Panc1 (cell line): ENCODE measurements around the gene STXBP1. TPM values are rescaled to one million over a fixed set of nuclear protein-coding genes. Genes with fewer than 3 reads are reported as not detected.

Experiments used
- ATAC-seq: fragments of 200-7000 bp; cut with Tn5 transposase; 2 replicates; pipeline ENCODE4 v1.9.1; 2020; ENCODE audit warnings: mild to moderate bottlenecking, moderate library complexity
- BruUV-seq: library from RNA; stranded (reverse); fragments of 400-500 nt; replicated peaks from 2 replicates; lab custom pipeline; 2021; lab: Mats Ljungman, UMichigan
- CTCF ChIA-PET: fragments of 300-600 bp; sonication (Branson Sonifier 250); formaldehyde crosslinking; loops from one replicate; lab custom pipeline; 2022; ENCODE audit warnings: antibody characterized with exemption; lab: Charles Lee
- POLR2A ChIA-PET: fragments of 300-600 bp; sonication (Branson Sonifier 250); formaldehyde crosslinking; loops from one replicate; lab custom pipeline; 2022; ENCODE audit warnings: antibody characterized with exemption; lab: Charles Lee
- DNase-seq: peaks from one replicate; pipeline ENCODE4 v3.0.0-alpha.2; 2010; ENCODE audit warnings: low read depth, low spot score
- H3K27ac ChIP-seq: 2 replicates; pipeline ENCODE4 v1.5.1; 2011; ENCODE audit warnings: mild to moderate bottlenecking, low read length, inconsistent platforms
- H3K27me3 ChIP-seq: fragments of 200-500 bp; sonication (Bioruptor generic); 2 replicates; pipeline ENCODE4 v1.6.0; 2014; ENCODE audit warnings: low read length, inconsistent platforms; ENCODE audit not compliant: control insufficient read depth, insufficient read depth
- H3K36me3 ChIP-seq: fragments of 200-500 bp; sonication (Bioruptor generic); 2 replicates; pipeline ENCODE4 v1.5.1; 2014; ENCODE audit warnings: inconsistent platforms, mild to moderate bottlenecking, low read length, moderate library complexity; ENCODE audit not compliant: control insufficient read depth, insufficient read depth
- H3K4me1 ChIP-seq: 2 replicates; pipeline ENCODE4 v1.5.1; 2011; ENCODE audit warnings: inconsistent platforms, mild to moderate bottlenecking, low read length, moderate library complexity; ENCODE audit not compliant: control insufficient read depth, insufficient read depth
- H3K4me3 ChIP-seq, 2 experiments: 2 replicates each; pipeline ENCODE4 v1.5.1; 2011 to 2012; ENCODE audit warnings: low read depth in 2 of 2, low read length in 2 of 2, mild to moderate bottlenecking in 2 of 2, inconsistent platforms in 1 of 2, moderate library complexity in 1 of 2
- H3K9me3 ChIP-seq: fragments of 200-500 bp; sonication (Bioruptor generic); 2 replicates; pipeline ENCODE4 v1.5.1; 2014; ENCODE audit warnings: low read depth, mild to moderate bottlenecking, inconsistent platforms, low read length, moderate library complexity; ENCODE audit not compliant: control insufficient read depth, insufficient read depth
- POLR2AphosphoS5 ChIP-seq: IDR thresholded peaks from 2 replicates; pipeline ENCODE4 v1.6.1; 2012; ENCODE audit warnings: mild to moderate bottlenecking, low read depth, low read length, moderate library complexity
- SIN3A ChIP-seq: IDR thresholded peaks from 2 replicates; pipeline ENCODE4 v1.6.1; 2012; ENCODE audit warnings: low read depth, mild to moderate bottlenecking, low read length, moderate library complexity, borderline replicate concordance; ENCODE audit not compliant: insufficient read depth
- TCF7L2 ChIP-seq: IDR thresholded peaks from 2 replicates; pipeline ENCODE4 v1.6.1; 2011; ENCODE audit warnings: mild to moderate bottlenecking, low read depth, low read length, inconsistent platforms
- in situ Hi-C: cut with HindIII; loops from 2 replicates; pipeline ENCODE4 v1.10.0; 2016; ENCODE audit warnings: low sequenced_read_pairs, low pct_unique_long_range_greater_than_20kb
- intact Hi-C: fragments of 100-400 bp; cut with micrococcal nuclease; formaldehyde crosslinking; loops from one replicate; pipeline ENCODE4 v1.10.0; 2022; ENCODE audit not compliant: unreplicated experiment
- total RNA-seq: library from RNA; stranded (reverse); gene quantifications from one replicate; pipeline ENCODE4 v1.2.1, GENCODE V29; 2021; ENCODE audit not compliant: unreplicated experiment
- TF ChIP-seq, protein P1 (sequence below), 2 experiments: IDR thresholded peaks; 2 replicates each; pipeline ENCODE4 v1.6.1; 2011 to 2012; ENCODE audit warnings: low read depth in 2 of 2, control low read depth in 1 of 2, low read length in 1 of 2, mild to moderate bottlenecking in 1 of 2, moderate library complexity in 1 of 2; ENCODE audit not compliant: insufficient read depth in 1 of 2
- TF ChIP-seq, protein P2 (sequence below): fragments of 450-650 bp; IDR thresholded peaks from 2 replicates; pipeline ENCODE4 v1.5.1; 2017; ENCODE audit warnings: mild to moderate bottlenecking

Gene STXBP1
- total RNA-seq, 1 experiment from 2014 or later, result 67.5 TPM

- intact Hi-C loops (no loop called here), in situ Hi-C loops (no loop called here)
- CTCF ChIA-PET, result no interaction called here
- ATAC-seq (no peak), DNase-seq (no peak)
- no TSS peak for BruUV-seq
- Histone ChIP-seq H3K27me3 (no peaks in the 10 kb centered on the region), H3K27ac (no peak overlapping the region), H3K9me3 (no peaks in the 10 kb centered on the region), H3K36me3 (no peaks in the 10 kb centered on the region; the same call in 1 of the 2 replicates), H3K4me1 (no peaks in the 10 kb centered on the region), H3K4me3 (no peak overlapping the region)
- TF ChIP-seq, protein P1, sequence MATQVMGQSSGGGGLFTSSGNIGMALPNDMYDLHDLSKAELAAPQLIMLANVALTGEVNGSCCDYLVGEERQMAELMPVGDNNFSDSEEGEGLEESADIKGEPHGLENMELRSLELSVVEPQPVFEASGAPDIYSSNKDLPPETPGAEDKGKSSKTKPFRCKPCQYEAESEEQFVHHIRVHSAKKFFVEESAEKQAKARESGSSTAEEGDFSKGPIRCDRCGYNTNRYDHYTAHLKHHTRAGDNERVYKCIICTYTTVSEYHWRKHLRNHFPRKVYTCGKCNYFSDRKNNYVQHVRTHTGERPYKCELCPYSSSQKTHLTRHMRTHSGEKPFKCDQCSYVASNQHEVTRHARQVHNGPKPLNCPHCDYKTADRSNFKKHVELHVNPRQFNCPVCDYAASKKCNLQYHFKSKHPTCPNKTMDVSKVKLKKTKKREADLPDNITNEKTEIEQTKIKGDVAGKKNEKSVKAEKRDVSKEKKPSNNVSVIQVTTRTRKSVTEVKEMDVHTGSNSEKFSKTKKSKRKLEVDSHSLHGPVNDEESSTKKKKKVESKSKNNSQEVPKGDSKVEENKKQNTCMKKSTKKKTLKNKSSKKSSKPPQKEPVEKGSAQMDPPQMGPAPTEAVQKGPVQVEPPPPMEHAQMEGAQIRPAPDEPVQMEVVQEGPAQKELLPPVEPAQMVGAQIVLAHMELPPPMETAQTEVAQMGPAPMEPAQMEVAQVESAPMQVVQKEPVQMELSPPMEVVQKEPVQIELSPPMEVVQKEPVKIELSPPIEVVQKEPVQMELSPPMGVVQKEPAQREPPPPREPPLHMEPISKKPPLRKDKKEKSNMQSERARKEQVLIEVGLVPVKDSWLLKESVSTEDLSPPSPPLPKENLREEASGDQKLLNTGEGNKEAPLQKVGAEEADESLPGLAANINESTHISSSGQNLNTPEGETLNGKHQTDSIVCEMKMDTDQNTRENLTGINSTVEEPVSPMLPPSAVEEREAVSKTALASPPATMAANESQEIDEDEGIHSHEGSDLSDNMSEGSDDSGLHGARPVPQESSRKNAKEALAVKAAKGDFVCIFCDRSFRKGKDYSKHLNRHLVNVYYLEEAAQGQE (IDR thresholded peaks at IDR 0.05; ENCODE audit: insufficient read depth in 1 of 2, low read depth in 2 of 2, low read length in 1 of 2), result no peak
- no peak for TF ChIP-seq POLR2AphosphoS5
- TF ChIP-seq SIN3A, result no peak
- TF ChIP-seq, protein P2, sequence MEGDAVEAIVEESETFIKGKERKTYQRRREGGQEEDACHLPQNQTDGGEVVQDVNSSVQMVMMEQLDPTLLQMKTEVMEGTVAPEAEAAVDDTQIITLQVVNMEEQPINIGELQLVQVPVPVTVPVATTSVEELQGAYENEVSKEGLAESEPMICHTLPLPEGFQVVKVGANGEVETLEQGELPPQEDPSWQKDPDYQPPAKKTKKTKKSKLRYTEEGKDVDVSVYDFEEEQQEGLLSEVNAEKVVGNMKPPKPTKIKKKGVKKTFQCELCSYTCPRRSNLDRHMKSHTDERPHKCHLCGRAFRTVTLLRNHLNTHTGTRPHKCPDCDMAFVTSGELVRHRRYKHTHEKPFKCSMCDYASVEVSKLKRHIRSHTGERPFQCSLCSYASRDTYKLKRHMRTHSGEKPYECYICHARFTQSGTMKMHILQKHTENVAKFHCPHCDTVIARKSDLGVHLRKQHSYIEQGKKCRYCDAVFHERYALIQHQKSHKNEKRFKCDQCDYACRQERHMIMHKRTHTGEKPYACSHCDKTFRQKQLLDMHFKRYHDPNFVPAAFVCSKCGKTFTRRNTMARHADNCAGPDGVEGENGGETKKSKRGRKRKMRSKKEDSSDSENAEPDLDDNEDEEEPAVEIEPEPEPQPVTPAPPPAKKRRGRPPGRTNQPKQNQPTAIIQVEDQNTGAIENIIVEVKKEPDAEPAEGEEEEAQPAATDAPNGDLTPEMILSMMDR, result no peak
- TF ChIP-seq TCF7L2, result no peak
- POLR2A ChIA-PET, result interaction anchor here (0.6 kb wide), 1 partner anchor 82 kb away, joined by 5 read pairs; no protein-coding TSS in a partner anchor
Observed at GRCh38 chr9:127654619-127655018, 42.5 kb downstream of the STXBP1 start.

DNA sequence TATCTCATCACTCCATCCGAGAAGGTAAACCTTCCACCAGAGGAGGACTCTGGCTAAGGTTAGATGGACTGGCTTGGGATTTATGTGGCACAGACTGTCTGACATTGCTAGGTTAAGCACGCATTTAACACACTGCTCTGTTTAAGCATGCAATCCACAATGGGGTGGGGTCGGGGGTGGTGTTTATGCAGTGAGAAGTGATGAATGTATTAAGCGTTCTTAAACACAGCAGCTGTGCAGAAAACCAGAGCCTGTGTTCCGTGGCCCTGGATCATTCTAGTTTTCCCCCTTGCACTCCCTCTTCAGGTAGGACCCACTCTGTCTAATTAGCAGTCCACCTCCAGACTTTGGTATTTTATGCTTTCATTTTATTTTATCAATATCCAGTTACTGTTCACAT is 46.4 kb downstream of the STXBP1 start:
- ATAC-seq (no peak), DNase-seq (no peak)
- H3K9me3 ChIP-seq, result no peaks in the 10 kb centered on the region
- CTCF ChIA-PET, result no interaction called here
- H3K27ac ChIP-seq, result no peak overlapping the region
- POLR2A ChIA-PET, result no interaction called here
- H3K36me3 ChIP-seq, result peaks cover 3% of the 10 kb centered on the region
- no TSS peak for BruUV-seq
- no peaks in the 10 kb centered on the region for H3K27me3 ChIP-seq
- H3K4me1 ChIP-seq, result no peaks in the 10 kb centered on the region
- in situ Hi-C loops, result no loop called here
- TF ChIP-seq TCF7L2 (no peak), POLR2AphosphoS5 (no peak), SIN3A (no peak)
- TF ChIP-seq, protein P2, result no peak
- intact Hi-C loops, result no loop called here
- H3K4me3 ChIP-seq, result no peak overlapping the region
